SU-DHL-6 (cell line): ENCODE measurements around the gene VWA1.

Source experiments
- H2AFZ ChIP-seq: fragments of 200-600 bp; sonication (generic); 2 replicates; pipeline ENCODE4 v1.6.1; 2014; ENCODE audit warnings: low read depth, mild to moderate bottlenecking, moderate library complexity, mixed read lengths, antibody characterized with exemption, low read length; ENCODE audit not compliant: severe bottlenecking
- H3F3A ChIP-seq: fragments of 200-600 bp; shearing (Covaris generic); 2 replicates; pipeline ENCODE4 v1.6.0; 2016; ENCODE audit warnings: antibody characterized with exemption, mild to moderate bottlenecking; ENCODE audit not compliant: insufficient read depth
- H3K27ac ChIP-seq: fragments of 200-600 bp; sonication (generic); 2 replicates; pipeline ENCODE4 v1.5.1; 2016; ENCODE audit warnings: low read depth, mild to moderate bottlenecking, low read length, moderate library complexity, mixed read lengths
- H3K27me3 ChIP-seq: fragments of 200-600 bp; sonication (generic), shearing (Covaris generic); 2 replicates; pipeline ENCODE4 v1.6.0; 2014; ENCODE audit warnings: mild to moderate bottlenecking, low read length
- H3K36me3 ChIP-seq: fragments of 200-600 bp; sonication (generic); 2 replicates; pipeline ENCODE4 v1.6.1; 2014; ENCODE audit warnings: mild to moderate bottlenecking, low read length, mixed read lengths
- H3K4me2 ChIP-seq: fragments of 300-600, 200-600 bp; shearing (Covaris generic), sonication (generic); 2 replicates; pipeline ENCODE4 v1.6.0; 2014; ENCODE audit warnings: low read length, low read depth, mild to moderate bottlenecking; ENCODE audit not compliant: poor library complexity, severe bottlenecking
- H3K4me3 ChIP-seq: fragments of 200-600 bp; sonication (generic); 2 replicates; pipeline ENCODE4 v1.5.1; 2014; ENCODE audit warnings: antibody characterized with exemption, low read length, mild to moderate bottlenecking, mixed read lengths; ENCODE audit not compliant: insufficient read depth, poor library complexity, severe bottlenecking
- H3K79me2 ChIP-seq: fragments of 200-600 bp; sonication (generic); 2 replicates; pipeline ENCODE4 v1.6.1; 2014; ENCODE audit warnings: mild to moderate bottlenecking, low read length, moderate library complexity; ENCODE audit not compliant: insufficient read depth
- H3K9ac ChIP-seq: fragments of 200-600 bp; sonication (generic); 2 replicates; pipeline ENCODE4 v1.7.0; 2014; ENCODE audit warnings: mild to moderate bottlenecking, low read length
- H3K9me2 ChIP-seq: fragments of 200-600 bp; sonication (generic); replicated peaks from 2 replicates; pipeline ENCODE4 v1.6.1; 2014; ENCODE audit warnings: low read length; ENCODE audit not compliant: insufficient read depth
- H3K9me3 ChIP-seq: fragments of 200-600 bp; sonication (generic); 2 replicates; pipeline ENCODE4 v1.6.1; 2014; ENCODE audit warnings: low read length, mixed read lengths; ENCODE audit not compliant: insufficient read depth
- H4K20me1 ChIP-seq: fragments of 200-600 bp; sonication (generic); 2 replicates; pipeline ENCODE4 v1.6.1; 2014; ENCODE audit warnings: low read depth, mild to moderate bottlenecking, antibody characterized with exemption, low read length, moderate library complexity, mixed read lengths
- CTCF ChIP-seq: fragments of 200-600 bp; sonication (generic); IDR thresholded peaks from one replicate; pipeline ENCODE4 v1.5.1; 2017; ENCODE audit warnings: antibody characterized with exemption, mild to moderate bottlenecking, low read length, moderate library complexity; ENCODE audit not compliant: insufficient read depth, poor library complexity, severe bottlenecking
- EZH2phosphoT487 ChIP-seq: fragments of 200-600 bp; sonication (generic), shearing (Covaris generic); conservative IDR thresholded peaks from 2 replicates; pipeline ENCODE4 v1.6.1; 2018; ENCODE audit warnings: mild to moderate bottlenecking, antibody characterized with exemption, low read length, moderate library complexity, mixed read lengths

The VWA1 gene, protein sequence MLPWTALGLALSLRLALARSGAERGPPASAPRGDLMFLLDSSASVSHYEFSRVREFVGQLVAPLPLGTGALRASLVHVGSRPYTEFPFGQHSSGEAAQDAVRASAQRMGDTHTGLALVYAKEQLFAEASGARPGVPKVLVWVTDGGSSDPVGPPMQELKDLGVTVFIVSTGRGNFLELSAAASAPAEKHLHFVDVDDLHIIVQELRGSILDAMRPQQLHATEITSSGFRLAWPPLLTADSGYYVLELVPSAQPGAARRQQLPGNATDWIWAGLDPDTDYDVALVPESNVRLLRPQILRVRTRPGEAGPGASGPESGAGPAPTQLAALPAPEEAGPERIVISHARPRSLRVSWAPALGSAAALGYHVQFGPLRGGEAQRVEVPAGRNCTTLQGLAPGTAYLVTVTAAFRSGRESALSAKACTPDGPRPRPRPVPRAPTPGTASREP

DNA sequence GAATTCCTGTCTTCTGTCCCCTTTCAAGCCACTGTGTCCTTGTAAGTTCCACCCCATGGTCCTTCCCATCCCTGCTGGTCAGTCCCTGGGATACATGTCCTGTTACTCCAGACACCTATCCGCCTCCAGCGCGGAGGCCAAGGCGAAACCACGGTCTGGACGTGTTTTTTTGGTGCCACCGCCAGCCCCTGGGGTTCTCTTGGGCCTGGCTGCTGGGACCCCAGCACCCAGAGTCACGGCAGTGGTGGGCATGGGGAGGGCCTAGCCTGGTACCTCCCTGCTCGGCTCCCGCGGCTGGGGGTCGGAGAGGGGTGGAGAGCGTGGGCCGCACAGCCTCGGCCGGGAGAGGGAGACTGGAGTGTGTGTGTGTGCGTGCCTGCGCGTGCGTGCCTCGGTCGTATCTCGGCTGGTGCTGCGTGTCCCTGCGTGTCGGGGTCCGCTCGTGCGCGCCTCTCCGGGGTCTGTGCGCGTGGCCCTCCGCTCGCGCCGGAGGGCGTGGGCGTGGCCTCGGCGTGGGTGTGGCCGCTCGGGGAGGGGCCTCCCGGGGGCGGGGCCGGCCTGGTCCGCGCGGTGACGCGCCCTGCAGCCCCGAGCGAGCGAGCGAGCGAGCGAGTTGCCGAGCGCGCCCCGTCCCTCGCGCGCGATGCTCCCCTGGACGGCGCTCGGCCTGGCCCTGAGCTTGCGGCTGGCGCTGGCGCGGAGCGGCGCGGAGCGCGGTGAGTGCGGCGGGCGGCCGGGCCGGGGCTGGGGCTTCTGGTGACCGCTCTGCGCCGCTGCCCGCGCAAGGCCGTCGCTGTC, at the start of gene VWA1:
TSS of gene VWA1 (plus strand) at position 585 of the 798 bp plus-strand sequence. CDS start at position 644, 59 bp downstream.
- Histone ChIP-seq H3K9me2 (no peaks in the 10 kb centered on the region), H3K9ac (no peak within 1 kb of the TSS), H3F3A (no peaks in the 10 kb centered on the region), H3K4me3 (no peak within 1 kb of the TSS), H2AFZ (no peak within 1 kb of the TSS), H3K4me2 (no peak within 1 kb of the TSS), H3K9me3 (no peaks in the 10 kb centered on the region), H3K27ac (no peak within 1 kb of the TSS), H3K36me3 (no peaks in the 10 kb centered on the region), H3K27me3 (no peaks in the 10 kb centered on the region), H3K79me2 (no peaks in the 10 kb centered on the region), H4K20me1 (no peaks in the 10 kb centered on the region)
- TF ChIP-seq EZH2phosphoT487 (no peak), CTCF (no peak)

DNA sequence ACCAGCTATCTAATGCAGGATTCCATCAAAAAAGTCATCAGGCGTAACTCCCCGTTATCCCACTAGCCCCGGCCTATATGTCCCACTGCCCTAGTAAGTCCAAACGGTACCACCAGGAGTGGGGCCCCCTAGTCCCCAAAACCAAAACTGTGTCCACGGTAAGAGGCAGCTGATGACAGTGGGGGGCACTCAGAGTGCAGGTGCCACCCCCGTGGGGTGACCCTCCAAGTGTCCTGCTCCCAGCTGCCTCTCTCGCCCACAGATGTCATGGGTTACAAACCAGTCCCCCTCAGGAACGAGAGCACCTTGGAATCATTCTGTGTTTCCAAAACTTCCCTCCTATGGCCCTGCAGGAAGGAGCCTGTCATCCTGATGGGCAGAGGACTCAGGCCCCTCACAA, 49.6 kb upstream of the VWA1 start:
- Histone ChIP-seq H4K20me1 (no peaks in the 10 kb centered on the region), H2AFZ (no peak overlapping the region), H3K9ac (no peak overlapping the region), H3K9me2 (no peaks in the 10 kb centered on the region), H3F3A (0 out of 2 replicates have a peak, but pooled peaks cover 6% of the 10 kb centered on the region), H3K9me3 (no peaks in the 10 kb centered on the region), H3K36me3 (peaks cover 14% of the 10 kb centered on the region; the same call in 1 of the 2 replicates), H3K4me3 (no peak overlapping the region), H3K27ac (no peak overlapping the region), H3K4me2 (no peak overlapping the region), H3K27me3 (no peaks in the 10 kb centered on the region), H3K79me2 (peaks cover 14% of the 10 kb centered on the region)
- TF ChIP-seq CTCF (no peak), EZH2phosphoT487 (no peak)

DNA sequence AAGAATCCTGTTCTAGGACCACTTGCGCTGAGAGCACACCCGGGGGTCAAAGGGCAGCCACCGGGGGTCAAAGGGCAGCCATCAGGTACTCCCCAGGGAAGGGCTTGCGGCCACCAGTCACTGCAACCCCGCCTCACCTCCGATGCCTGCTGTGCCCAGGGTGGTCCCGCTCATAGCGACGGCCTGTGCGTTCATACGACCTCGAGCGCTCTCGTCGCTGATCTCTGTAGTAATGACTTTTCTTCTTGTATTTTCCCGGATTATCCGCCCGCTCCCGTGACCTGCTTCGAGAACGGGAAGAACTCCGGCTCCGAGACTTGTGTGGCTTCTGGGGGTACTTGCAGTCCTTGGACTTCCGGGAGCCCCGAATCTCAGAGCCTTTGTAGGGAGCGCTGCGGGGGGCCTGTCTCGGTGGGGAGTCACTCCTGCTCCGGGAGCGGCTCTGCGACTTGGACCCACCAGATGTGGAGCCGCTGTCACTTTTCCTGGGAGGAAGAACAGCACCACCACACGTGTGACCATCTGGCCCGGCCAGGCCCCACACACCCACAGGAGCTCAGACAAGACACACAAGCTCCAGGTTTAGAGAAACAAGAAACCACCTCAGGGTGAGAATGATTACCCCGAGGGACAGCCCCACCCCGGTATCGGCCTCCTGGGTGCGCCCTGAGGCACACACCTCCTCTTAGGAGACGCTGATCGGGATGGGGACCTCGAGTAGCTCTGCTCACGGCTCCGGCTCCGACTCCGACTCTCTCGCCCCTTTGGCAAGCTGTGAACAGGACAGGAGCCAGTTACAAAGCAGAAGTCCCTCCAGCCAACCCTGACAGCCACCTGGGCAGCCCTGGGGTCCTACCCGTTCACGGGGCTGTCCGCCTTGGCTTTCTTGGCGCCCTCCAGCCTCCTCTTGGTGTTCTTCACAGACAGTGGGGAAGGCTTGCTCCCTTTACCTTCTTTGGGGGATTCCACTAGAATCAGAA, 48.1 kb upstream of the VWA1 start:
- H3K4me3 ChIP-seq, result no peak overlapping the region
- H4K20me1 ChIP-seq, result no peaks in the 10 kb centered on the region; the same call in 1 of the 2 replicates
- H3K79me2 ChIP-seq, result peaks cover 11% of the 10 kb centered on the region
- no peak overlapping the region for H3K27ac ChIP-seq
- H3K27me3 ChIP-seq, result no peaks in the 10 kb centered on the region
- H3F3A ChIP-seq, result 0 out of 2 replicates have a peak, but pooled peaks cover 6% of the 10 kb centered on the region
- no peaks in the 10 kb centered on the region for H3K9me3 ChIP-seq
- no peak overlapping the region for H3K9ac ChIP-seq
- peaks cover 24% of the 10 kb centered on the region; the same call in 1 of the 2 replicates for H3K36me3 ChIP-seq
- no peak overlapping the region for H2AFZ ChIP-seq
- no peak for TF ChIP-seq CTCF
- TF ChIP-seq EZH2phosphoT487, result no peak
- no peak overlapping the region for H3K4me2 ChIP-seq
- H3K9me2 ChIP-seq, result no peaks in the 10 kb centered on the region
